Measurements from ENCODE around the gene ANXA11. TPM values are rescaled to one million over a fixed set of nuclear protein-coding genes. Genes with fewer than 3 reads are reported as not detected.

The ANXA11 gene
- polyA plus RNA-seq, 1 experiment = 161 TPM

- H3K27ac ChIP-seq (ENCODE audit: low read depth, low read length) = no peak overlapping the region
Measured at GRCh38 chr10:80157561-80157960, 47.8 kb downstream of the ANXA11 start.

GRCh38 chr10:80156216-80156615 lies 49.1 kb downstream of the ANXA11 start:
- no peaks in the 10 kb centered on the region for H3K27me3 ChIP-seq (ENCODE audit: control insufficient read depth, insufficient read depth, low read length)
- TF ChIP-seq CTCF (IDR thresholded peaks at IDR 0.05; ENCODE audit: low read depth, low read length) = no peak
- no peaks in the 10 kb centered on the region for H3K9me3 ChIP-seq (ENCODE audit: control insufficient read depth, insufficient read depth, low read length)
- peak overlapping the region; percentile 95 for H3K27ac ChIP-seq (ENCODE audit: low read depth, low read length)
- H3K4me3 ChIP-seq (ENCODE audit: low read depth, low read length) = no peak overlapping the region
- ChIA-PET POLR2A (interaction anchor here (0.5 kb wide), 1 partner anchor 37 kb away, joined by 3 read pairs; no protein-coding TSS in a partner anchor), CTCF (interaction anchor here (0.6 to 1.2 kb wide), 3 partner anchors 12 to 66 kb away, joined by 3 to 4 read pairs (median 3); no protein-coding TSS in a partner anchor)
- DNase-seq (ENCODE audit: low read depth, low spot score) = no peak

More at GRCh38 chr10:80157561-80157960, 47.8 kb downstream of the ANXA11 start:
- Histone ChIP-seq H3K4me3 (ENCODE audit: low read depth, low read length) (no peak overlapping the region), H3K9me3 (ENCODE audit: control insufficient read depth, insufficient read depth, low read length) (no peaks in the 10 kb centered on the region), H3K27me3 (ENCODE audit: control insufficient read depth, insufficient read depth, low read length) (no peaks in the 10 kb centered on the region)
- ChIA-PET POLR2A (no interaction called here), CTCF (interaction anchor here (1.2 to 2.2 kb wide), 2 partner anchors 14 to 42 kb away, joined by 4 to 7 read pairs; no protein-coding TSS in a partner anchor)
- no peak for TF ChIP-seq CTCF (IDR thresholded peaks at IDR 0.05; ENCODE audit: low read depth, low read length)
- no peak for DNase-seq (ENCODE audit: low read depth, low spot score)

GRCh38 chr10:80155696-80156215 lies 49.6 kb downstream of the ANXA11 start:
- Histone ChIP-seq H3K27ac (ENCODE audit: low read depth, low read length) (peak overlapping the region; percentile 95), H3K27me3 (ENCODE audit: control insufficient read depth, insufficient read depth, low read length) (no peaks in the 10 kb centered on the region), H3K4me3 (ENCODE audit: low read depth, low read length) (no peak overlapping the region), H3K9me3 (ENCODE audit: control insufficient read depth, insufficient read depth, low read length) (no peaks in the 10 kb centered on the region)
- ChIA-PET CTCF (interaction anchor here (0.6 to 1.2 kb wide), 2 partner anchors 12 to 67 kb away, joined by 3 to 4 read pairs; no protein-coding TSS in a partner anchor), POLR2A (interaction anchor here (1.2 kb wide), 1 partner anchor 47 kb away, joined by 4 read pairs; no protein-coding TSS in a partner anchor)
- TF ChIP-seq CTCF (IDR thresholded peaks at IDR 0.05; ENCODE audit: low read depth, low read length) = no peak
- DNase-seq (ENCODE audit: low read depth, low spot score) = no peak

GRCh38 chr10:80154978-80155695 lies 50.2 kb downstream of the ANXA11 start:
- peak overlapping the region; percentile 95 for H3K27ac ChIP-seq (ENCODE audit: low read depth, low read length)
- H3K9me3 ChIP-seq (ENCODE audit: control insufficient read depth, insufficient read depth, low read length) = no peaks in the 10 kb centered on the region
- H3K27me3 ChIP-seq (ENCODE audit: control insufficient read depth, insufficient read depth, low read length) = no peaks in the 10 kb centered on the region
- TF ChIP-seq CTCF (IDR thresholded peaks at IDR 0.05; ENCODE audit: low read depth, low read length) = no peak
- ChIA-PET CTCF (interaction anchor here (0.5 to 4.2 kb wide), 4 partner anchors 11 to 67 kb away, joined by 3 to 27 read pairs (median 4); no protein-coding TSS in a partner anchor), POLR2A (interaction anchor here (1.0 to 1.2 kb wide), 2 partner anchors 48 to 97 kb away, joined by 3 to 4 read pairs; no protein-coding TSS in a partner anchor)
- DNase-seq (ENCODE audit: low read depth, low spot score) = peak; percentile 90
- H3K4me3 ChIP-seq (ENCODE audit: low read depth, low read length) = no peak overlapping the region; the same call in 1 of the 2 replicates

All from AG04450 (cell line).